ENCODE data around the gene PLA2G2F. TPM values are rescaled to one million over a fixed set of nuclear protein-coding genes. Genes with fewer than 3 reads are reported as not detected.

Gene PLA2G2F
- total RNA-seq, 1 donor from 2014 or later, result not detected

DNA sequence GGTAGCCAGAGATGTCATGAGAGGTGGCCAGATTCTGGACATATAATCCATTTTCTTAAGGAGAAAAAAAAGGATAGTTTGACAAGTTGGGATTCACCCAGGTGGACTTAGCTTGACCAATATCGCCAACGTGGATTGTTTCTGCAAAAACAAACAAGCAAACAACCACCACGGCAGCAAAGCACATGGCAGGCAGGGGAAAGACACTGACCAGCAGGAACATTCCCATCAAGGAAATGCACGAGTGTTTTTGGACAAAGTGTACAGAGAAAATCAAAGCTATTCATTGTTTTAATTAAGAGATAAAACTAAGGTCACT lies 56.3 kb downstream of the PLA2G2F start:
- H3K4me3 Mint-ChIP-seq, result no peak overlapping the region
- no peaks in the 10 kb centered on the region for H3K9me3 Mint-ChIP-seq
- H3K27me3 Mint-ChIP-seq, result peaks cover 16% of the 10 kb centered on the region
- H3K4me1 Mint-ChIP-seq (ENCODE audit: unreplicated experiment), result no peaks in the 10 kb centered on the region
- H3K36me3 Mint-ChIP-seq, result no peaks in the 10 kb centered on the region
- H3K27ac Mint-ChIP-seq, result no peak overlapping the region
- no peak for DNase-seq (ENCODE audit: extremely low spot score, unreplicated experiment)
- TF ChIP-seq, protein P1, sequence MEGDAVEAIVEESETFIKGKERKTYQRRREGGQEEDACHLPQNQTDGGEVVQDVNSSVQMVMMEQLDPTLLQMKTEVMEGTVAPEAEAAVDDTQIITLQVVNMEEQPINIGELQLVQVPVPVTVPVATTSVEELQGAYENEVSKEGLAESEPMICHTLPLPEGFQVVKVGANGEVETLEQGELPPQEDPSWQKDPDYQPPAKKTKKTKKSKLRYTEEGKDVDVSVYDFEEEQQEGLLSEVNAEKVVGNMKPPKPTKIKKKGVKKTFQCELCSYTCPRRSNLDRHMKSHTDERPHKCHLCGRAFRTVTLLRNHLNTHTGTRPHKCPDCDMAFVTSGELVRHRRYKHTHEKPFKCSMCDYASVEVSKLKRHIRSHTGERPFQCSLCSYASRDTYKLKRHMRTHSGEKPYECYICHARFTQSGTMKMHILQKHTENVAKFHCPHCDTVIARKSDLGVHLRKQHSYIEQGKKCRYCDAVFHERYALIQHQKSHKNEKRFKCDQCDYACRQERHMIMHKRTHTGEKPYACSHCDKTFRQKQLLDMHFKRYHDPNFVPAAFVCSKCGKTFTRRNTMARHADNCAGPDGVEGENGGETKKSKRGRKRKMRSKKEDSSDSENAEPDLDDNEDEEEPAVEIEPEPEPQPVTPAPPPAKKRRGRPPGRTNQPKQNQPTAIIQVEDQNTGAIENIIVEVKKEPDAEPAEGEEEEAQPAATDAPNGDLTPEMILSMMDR (conservative IDR thresholded peaks at IDR 0.05), result peak; percentile 31

DNA sequence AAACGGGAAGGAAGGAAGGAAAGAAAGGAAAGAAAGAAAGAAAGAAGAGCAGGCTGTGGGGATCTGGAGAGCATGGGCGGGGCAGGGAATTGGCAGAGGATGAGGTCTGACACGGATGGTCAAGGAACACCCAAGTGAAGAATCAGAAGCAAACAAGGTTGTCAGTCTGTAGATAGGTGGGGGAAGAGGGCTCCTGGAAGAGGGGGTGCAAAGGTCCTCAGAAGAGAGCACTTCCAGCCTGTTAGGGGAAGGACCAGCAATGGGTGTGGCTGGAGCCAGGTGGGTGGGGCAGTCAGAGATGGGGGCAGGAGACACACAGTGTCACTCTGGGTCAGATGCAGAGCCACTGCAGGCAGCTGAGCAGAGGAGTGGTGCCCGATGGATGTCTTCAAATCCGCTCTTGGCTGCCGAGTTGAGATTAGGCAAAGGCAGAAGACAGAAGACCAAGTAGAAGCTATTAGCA lies 58.2 kb downstream of the PLA2G2F start:
- no peaks in the 10 kb centered on the region for H3K36me3 Mint-ChIP-seq
- DNase-seq (ENCODE audit: extremely low spot score, unreplicated experiment), result no peak
- H3K27me3 Mint-ChIP-seq, result peaks cover 19% of the 10 kb centered on the region
- no peaks in the 10 kb centered on the region for H3K9me3 Mint-ChIP-seq
- H3K4me3 Mint-ChIP-seq, result no peak overlapping the region
- TF ChIP-seq, protein P1 (conservative IDR thresholded peaks at IDR 0.05), result no peak
- H3K4me1 Mint-ChIP-seq (ENCODE audit: unreplicated experiment), result no peaks in the 10 kb centered on the region
- no peak overlapping the region for H3K27ac Mint-ChIP-seq

DNA sequence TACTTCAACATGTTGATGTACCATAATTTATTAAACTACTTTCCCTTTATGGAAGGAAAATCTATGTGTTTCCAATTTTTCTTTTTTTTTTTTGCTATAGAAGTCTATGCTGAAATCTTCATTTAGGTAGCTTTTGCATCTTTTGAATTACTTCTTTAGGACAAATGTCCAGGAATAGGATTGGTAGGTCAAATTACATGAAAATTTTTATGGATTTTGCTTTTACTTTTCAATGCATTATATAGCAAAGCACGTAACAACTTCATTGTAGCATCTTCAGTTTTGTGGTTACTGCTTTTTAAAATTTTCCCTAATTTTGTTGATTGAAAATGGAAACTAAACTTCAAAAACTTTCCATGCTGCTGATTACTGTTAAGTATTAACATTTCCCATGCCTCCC lies 59.2 kb downstream of the PLA2G2F start:
- H3K4me3 Mint-ChIP-seq, result no peak overlapping the region
- TF ChIP-seq, protein P1 (conservative IDR thresholded peaks at IDR 0.05), result no peak
- peaks cover 19% of the 10 kb centered on the region for H3K27me3 Mint-ChIP-seq
- no peak for DNase-seq (ENCODE audit: extremely low spot score, unreplicated experiment)
- no peak overlapping the region for H3K27ac Mint-ChIP-seq
- H3K4me1 Mint-ChIP-seq (ENCODE audit: unreplicated experiment), result no peaks in the 10 kb centered on the region
- no peaks in the 10 kb centered on the region for H3K36me3 Mint-ChIP-seq
- H3K9me3 Mint-ChIP-seq, result no peaks in the 10 kb centered on the region

DNA sequence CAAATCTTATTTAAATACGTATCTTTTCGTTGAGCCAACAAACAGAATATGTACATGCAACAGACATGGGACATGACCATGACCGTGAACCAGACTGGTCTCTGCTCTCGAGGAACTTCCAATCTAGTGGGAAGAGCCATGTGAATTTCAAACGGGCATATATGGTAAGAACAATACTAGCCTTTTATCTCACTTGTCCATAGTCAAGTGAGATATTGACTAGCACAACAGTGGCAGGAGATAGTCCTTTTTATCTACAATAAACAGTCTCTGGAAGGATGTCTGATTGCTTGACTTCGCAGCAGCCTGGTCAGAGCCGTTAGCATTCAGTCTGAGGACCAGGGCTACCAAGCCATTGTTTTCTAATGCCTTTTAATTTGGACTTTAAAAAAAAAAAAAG lies 59.8 kb downstream of the PLA2G2F start:
- TF ChIP-seq, protein P1 (conservative IDR thresholded peaks at IDR 0.05), result no peak
- Mint-ChIP-seq H3K36me3 (no peaks in the 10 kb centered on the region), H3K4me1 (ENCODE audit: unreplicated experiment) (no peaks in the 10 kb centered on the region), H3K27ac (no peak overlapping the region), H3K4me3 (no peak overlapping the region), H3K9me3 (no peaks in the 10 kb centered on the region), H3K27me3 (peaks cover 23% of the 10 kb centered on the region)
- DNase-seq (ENCODE audit: extremely low spot score, unreplicated experiment), result no peak

DNA sequence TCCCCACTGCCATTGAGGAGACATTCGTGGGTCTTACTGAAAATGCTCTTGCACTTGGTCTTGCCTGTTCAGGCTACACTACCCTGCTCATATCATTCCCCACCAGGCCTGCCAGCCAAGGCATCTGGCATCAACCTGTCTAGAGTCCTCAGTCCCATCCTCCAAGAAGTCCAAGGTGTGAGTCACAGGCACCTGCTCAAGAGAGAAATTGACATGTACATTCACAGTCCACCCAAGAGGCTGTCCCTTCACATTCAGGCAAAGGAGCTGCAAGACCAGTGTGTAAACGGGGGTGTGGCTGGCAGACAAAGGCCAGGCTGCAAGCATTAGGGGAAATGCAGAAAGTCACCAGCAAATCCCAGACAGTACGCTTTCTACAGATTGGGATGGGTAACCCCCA lies 60.3 kb downstream of the PLA2G2F start:
- no peaks in the 10 kb centered on the region for H3K36me3 Mint-ChIP-seq
- peaks cover 25% of the 10 kb centered on the region for H3K27me3 Mint-ChIP-seq
- H3K27ac Mint-ChIP-seq, result no peak overlapping the region
- H3K4me3 Mint-ChIP-seq, result no peak overlapping the region
- no peak for DNase-seq (ENCODE audit: extremely low spot score, unreplicated experiment)
- no peaks in the 10 kb centered on the region for H3K9me3 Mint-ChIP-seq
- H3K4me1 Mint-ChIP-seq (ENCODE audit: unreplicated experiment), result no peaks in the 10 kb centered on the region
- TF ChIP-seq, protein P1 (conservative IDR thresholded peaks at IDR 0.05), result no peak

DNA sequence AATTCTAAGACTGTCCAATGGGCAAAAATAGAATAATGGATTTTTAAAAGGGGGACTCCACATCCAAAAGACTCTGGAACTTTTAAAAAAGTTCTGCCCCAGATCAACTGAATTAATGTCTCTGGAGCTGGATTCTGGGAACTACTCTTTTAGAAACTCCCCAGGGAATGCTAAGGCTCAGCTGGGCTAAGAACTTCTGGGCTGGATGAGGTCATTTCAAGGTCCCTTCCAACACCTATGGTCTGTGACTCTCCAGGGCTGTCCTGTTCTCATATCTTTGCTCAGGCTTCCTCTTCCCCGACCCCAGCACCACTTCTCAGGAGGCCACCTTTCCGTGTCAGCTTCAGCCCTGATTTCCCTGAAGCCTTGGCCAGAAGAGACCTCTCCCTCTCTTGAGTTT lies 60.7 kb downstream of the PLA2G2F start:
- H3K27me3 Mint-ChIP-seq, result peaks cover 26% of the 10 kb centered on the region
- H3K36me3 Mint-ChIP-seq, result no peaks in the 10 kb centered on the region
- no peak overlapping the region for H3K4me3 Mint-ChIP-seq
- TF ChIP-seq, protein P1 (conservative IDR thresholded peaks at IDR 0.05), result no peak
- no peak for DNase-seq (ENCODE audit: extremely low spot score, unreplicated experiment)
- no peaks in the 10 kb centered on the region for H3K4me1 Mint-ChIP-seq (ENCODE audit: unreplicated experiment)
- H3K9me3 Mint-ChIP-seq, result no peaks in the 10 kb centered on the region
- no peak overlapping the region for H3K27ac Mint-ChIP-seq
